Measurements from ENCODE around the gene ADGRB2. TPM values are rescaled to one million over a fixed set of nuclear protein-coding genes. Genes with fewer than 3 reads are reported as not detected.

The ADGRB2 gene
- total RNA-seq, 1 experiment from 2014 or later: 10.9 TPM

DNA sequence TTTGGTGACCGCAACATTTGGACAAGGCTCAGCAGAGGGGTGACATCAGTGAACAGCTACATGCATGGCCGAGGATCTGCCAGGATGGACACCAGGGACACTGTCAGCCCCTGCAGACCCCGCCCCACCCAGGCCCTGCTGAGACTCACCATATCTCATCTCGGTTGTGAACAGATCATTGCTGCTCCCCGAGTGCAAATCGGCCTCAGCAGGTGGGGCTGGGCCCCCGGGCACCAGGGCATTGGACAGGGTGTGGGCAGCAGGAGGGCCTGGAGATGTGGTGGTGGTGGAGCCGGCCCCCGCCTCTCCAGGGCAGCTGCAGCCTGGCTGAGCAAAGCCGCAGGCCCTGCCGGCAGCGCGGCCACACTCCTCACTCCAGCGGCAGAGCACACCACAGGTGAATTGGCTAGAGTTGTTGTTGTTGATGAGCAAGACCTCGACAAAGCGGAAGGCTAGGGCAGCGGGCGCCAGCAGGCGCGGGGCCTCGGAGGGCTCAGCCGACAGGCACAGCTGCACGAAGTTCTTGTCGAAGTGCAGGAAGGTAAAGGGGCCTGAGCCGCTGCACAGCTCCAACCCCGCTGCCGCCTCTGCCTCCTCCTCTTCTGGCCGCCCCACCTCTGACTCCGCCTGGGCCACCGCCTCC lies 8.2 kb downstream of the ADGRB2 start:
- no peak overlapping the region for H4K8ac ChIP-seq (replicated peaks; ENCODE audit: insufficient read length, low read depth, low read length)
- no peaks in the 10 kb centered on the region for H4K20me1 ChIP-seq (ENCODE audit: control insufficient read depth, insufficient read depth, insufficient read length)
- H2AFZ ChIP-seq (ENCODE audit: low read length): no peak overlapping the region
- no peaks in the 10 kb centered on the region for H3K79me1 ChIP-seq (ENCODE audit: insufficient read depth, low read depth, low read length, poor library complexity, severe bottlenecking)
- no peaks in the 10 kb centered on the region for H3K9me3 Mint-ChIP-seq
- H3T11ph ChIP-seq (ENCODE audit: low read length): no peak overlapping the region
- H3K36me3 Mint-ChIP-seq (ENCODE audit: insufficient read depth in 1 of 3, low read depth in 3 of 3): no peaks in the 10 kb centered on the region
- no peak overlapping the region for H3K4ac ChIP-seq (ENCODE audit: low read depth, low read length)
- no peak overlapping the region for H3K4me3 Mint-ChIP-seq
- no peak overlapping the region for H3K9ac ChIP-seq (ENCODE audit: extremely low read depth, insufficient read length, low read length)
- H2BK20ac ChIP-seq (ENCODE audit: low read depth, low read length, poor library complexity, severe bottlenecking): no peak overlapping the region
- DNase-seq: no peak
- peaks cover 37 to 46% of the 10 kb centered on the region in 2 experiments for H3K4me1 Mint-ChIP-seq
- no peaks in the 10 kb centered on the region for H3K9me3 ChIP-seq (ENCODE audit: control insufficient read depth, low read depth, low read length)
- no peak overlapping the region for H3K27ac Mint-ChIP-seq
- H3K23ac ChIP-seq (ENCODE audit: insufficient read length, low read depth, low read length): no peak overlapping the region
- no peak overlapping the region for H3K56ac ChIP-seq (ENCODE audit: insufficient read length, low read depth, low read length)
- H3K27me3 ChIP-seq (ENCODE audit: insufficient read depth, low read length): no peaks in the 10 kb centered on the region
- H3K27ac ChIP-seq (ENCODE audit: insufficient read length, low read depth, low read length): no peak overlapping the region
- H3K14ac ChIP-seq (ENCODE audit: insufficient read depth, low read length): no peak overlapping the region; the same call in 1 of the 2 replicates
- H3K4me1 ChIP-seq (ENCODE audit: insufficient read depth, low read length): peaks cover 11% of the 10 kb centered on the region; the same call in 1 of the 2 replicates
- no peak overlapping the region for H4K5ac ChIP-seq (ENCODE audit: insufficient read length, low read depth, low read length)
- H3K4me2 ChIP-seq (ENCODE audit: insufficient read depth, insufficient read length, low read length): no peak overlapping the region
- H2BK15ac ChIP-seq (ENCODE audit: low read depth, low read length): no peak overlapping the region
- no peak overlapping the region for H3K18ac ChIP-seq (ENCODE audit: insufficient read length, low read depth, low read length)
- no peaks in the 10 kb centered on the region; the same call in 1 of the 2 replicates for H3K27me3 Mint-ChIP-seq (ENCODE audit: low read depth)
- TF ChIP-seq, protein P1, sequence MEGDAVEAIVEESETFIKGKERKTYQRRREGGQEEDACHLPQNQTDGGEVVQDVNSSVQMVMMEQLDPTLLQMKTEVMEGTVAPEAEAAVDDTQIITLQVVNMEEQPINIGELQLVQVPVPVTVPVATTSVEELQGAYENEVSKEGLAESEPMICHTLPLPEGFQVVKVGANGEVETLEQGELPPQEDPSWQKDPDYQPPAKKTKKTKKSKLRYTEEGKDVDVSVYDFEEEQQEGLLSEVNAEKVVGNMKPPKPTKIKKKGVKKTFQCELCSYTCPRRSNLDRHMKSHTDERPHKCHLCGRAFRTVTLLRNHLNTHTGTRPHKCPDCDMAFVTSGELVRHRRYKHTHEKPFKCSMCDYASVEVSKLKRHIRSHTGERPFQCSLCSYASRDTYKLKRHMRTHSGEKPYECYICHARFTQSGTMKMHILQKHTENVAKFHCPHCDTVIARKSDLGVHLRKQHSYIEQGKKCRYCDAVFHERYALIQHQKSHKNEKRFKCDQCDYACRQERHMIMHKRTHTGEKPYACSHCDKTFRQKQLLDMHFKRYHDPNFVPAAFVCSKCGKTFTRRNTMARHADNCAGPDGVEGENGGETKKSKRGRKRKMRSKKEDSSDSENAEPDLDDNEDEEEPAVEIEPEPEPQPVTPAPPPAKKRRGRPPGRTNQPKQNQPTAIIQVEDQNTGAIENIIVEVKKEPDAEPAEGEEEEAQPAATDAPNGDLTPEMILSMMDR (conservative IDR thresholded peaks at IDR 0.05): no peak
- no peak overlapping the region for H2BK5ac ChIP-seq (ENCODE audit: insufficient read length, low read length)
- no peak overlapping the region for H2BK12ac ChIP-seq (ENCODE audit: insufficient read length, low read depth, low read length)
- H3K79me2 ChIP-seq (ENCODE audit: insufficient read depth, low read length): no peaks in the 10 kb centered on the region
- no peak overlapping the region for H2BK120ac ChIP-seq (ENCODE audit: low read depth, low read length, poor library complexity, severe bottlenecking)
- H2AK5ac ChIP-seq (ENCODE audit: insufficient read length, low read length): no peak overlapping the region
- WGBS (ENCODE audit: extremely low coverage, insufficient read length, low lambda C conversion rate): no CpG with 5 or more reads among the region's 30 CpGs
- H4K91ac ChIP-seq (ENCODE audit: insufficient read length, low read depth, low read length): no peak overlapping the region
- H3K23me2 ChIP-seq (ENCODE audit: insufficient read length, low read depth, low read length, poor library complexity, severe bottlenecking): no peaks in the 10 kb centered on the region
